ENCODE measurements around the gene GTF2H4.
"Not testable (repeated sequence)": the region's sequence is repeated elsewhere in the genome, so short reads cannot be mapped to it uniquely, and the experiment has no call there.

GTF2H4 gene

DNA sequence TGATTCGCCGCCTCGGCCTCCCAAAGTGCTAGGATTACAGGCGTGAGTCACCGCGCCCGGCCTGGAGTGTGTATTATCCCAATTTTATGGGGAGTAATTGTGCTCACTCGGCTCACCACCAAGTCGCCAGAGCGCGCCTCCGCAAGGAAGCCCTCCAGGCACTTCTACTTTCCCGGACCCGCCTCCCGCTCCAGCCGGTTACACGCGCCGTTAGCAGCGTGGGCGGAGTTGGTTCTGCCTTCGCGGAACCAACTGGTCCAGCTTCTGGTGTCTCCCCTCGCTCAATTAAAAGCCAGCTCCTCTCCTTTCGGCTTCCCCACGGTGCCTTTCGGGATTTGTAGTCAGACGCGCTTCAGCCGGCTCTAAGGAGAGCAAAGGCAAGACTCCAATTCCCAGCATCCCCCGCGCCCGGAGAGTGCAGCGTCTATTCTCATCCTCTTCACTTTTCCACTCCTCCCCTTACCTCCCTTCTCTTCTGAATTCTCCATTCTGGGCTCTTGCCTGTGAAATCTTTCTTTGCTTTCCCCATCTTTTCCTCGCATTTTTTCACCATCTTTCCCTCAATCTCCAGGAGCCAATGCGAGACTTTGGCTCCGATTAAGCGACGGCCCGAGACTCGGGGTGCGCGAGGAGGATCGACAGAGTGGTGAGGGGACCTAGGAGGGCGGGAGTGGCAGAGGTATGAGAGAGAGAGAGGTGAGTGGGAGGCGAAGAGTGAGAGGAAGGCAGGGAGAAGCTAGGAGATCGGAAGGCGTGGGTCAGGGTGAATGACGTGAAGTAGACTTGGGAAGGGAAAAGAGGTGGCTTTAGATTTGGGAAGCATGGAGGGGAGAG, at the start of gene GTF2H4:
GTF2H4 (plus strand) TSS at position 450 of the 834 bp plus-strand sequence.
- peak; percentile 99 for DNase-seq (ENCODE audit: low spot score)

GRCh38 chr6:30859726-30860125, 48.3 kb upstream of the GTF2H4 start:
- not testable (repeated sequence) for DNase-seq (ENCODE audit: low spot score)

- DNase-seq (ENCODE audit: low spot score) = no peak
These were observed 46.6 kb upstream of the GTF2H4 start for GRCh38 chr6:30861257-30862048.

DNA sequence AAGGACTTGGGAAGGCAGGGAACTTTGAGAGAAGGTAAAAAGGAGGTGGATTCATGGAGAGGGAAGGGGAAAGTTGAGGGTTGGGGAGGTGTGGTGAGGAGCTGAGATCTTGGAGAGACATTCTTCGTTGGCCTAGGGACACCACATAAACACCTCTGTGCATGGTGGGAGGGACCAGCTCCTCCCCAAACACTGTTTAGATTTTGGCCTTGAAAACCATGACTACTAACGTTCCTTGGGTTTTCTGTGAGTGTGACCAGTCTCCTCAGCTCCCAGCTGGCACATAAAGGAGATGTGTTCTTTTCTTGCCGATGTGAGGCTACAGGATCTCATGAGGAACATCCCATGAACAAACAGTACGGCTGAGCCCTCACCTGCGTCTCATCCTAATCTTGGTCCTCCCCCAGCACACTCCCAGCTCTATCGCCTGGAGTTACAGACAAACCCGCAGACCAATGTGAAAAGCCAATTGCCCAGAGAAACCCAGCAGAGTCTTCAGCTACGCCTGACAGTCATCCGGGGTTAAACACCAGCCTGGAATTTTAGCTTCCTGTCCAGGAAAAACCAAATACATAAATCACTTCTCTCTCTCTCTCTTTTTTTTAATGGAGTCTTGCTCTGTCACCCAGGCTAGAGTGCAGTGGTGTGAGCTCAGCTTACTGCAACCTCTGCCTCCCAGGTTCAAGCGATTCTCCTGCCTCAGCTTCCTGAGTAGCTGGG, 45.7 kb upstream of the GTF2H4 start:
- DNase-seq (ENCODE audit: low spot score) = no peak

- DNase-seq (ENCODE audit: low spot score) = no peak
These were observed 43.7 kb upstream of the GTF2H4 start for GRCh38 chr6:30864325-30864724.

DNA sequence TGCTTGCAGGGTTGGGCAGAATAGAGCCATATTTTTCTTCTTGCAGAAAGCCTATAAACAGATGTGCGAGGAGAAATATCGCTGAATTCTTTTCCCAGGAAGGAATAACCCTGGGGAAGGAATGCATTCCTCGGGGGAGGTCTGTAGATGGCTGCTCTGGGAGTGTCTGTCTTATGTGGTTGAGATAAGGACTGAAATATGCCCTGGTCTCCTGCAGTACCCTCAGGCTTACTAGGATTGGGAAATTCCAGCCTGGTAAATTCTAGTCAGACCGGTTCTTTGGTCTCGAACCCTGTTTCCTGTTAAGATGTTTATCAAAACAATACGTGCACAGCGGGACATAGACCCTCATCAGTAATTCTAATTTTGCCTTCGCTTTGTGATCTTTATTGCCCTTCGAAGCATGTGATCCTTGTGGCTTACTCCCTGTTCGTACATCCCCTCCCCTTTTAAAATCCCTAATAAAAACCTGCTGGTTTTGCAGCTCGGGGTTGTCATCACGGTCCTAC, 38.7 kb upstream of the GTF2H4 start:
- not testable (repeated sequence) for DNase-seq (ENCODE audit: low spot score)

GRCh38 chr6:30870546-30870945, 37.5 kb upstream of the GTF2H4 start:
- DNase-seq (ENCODE audit: low spot score) = no peak

- DNase-seq (ENCODE audit: low spot score) = no peak
These were observed 36.3 kb upstream of the GTF2H4 start for GRCh38 chr6:30871592-30872183.

DNA sequence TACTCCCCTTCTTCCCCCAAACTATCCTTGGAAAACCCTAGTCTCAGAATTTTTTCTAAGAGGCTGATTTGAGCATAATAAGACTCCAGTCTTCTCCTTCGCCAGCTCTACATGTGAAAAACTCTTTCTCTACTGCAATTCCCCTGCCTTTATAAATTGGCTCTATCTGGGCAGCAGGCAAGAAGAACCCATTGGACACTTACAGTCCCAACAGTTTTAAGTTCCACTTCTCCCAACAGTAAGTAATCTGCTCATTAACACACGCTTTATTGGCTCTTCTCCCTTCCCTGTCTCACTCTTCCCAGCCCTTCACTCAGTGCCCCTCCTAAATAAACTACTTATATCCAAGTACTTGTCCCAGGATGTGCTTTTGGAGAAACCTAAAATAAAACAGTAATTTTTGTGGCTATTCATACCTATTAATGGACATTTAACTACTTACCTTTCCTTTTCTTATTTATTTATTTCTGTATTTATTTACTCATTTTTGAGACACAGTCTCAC, 34.8 kb upstream of the GTF2H4 start:
- no peak for DNase-seq (ENCODE audit: low spot score)

DNA sequence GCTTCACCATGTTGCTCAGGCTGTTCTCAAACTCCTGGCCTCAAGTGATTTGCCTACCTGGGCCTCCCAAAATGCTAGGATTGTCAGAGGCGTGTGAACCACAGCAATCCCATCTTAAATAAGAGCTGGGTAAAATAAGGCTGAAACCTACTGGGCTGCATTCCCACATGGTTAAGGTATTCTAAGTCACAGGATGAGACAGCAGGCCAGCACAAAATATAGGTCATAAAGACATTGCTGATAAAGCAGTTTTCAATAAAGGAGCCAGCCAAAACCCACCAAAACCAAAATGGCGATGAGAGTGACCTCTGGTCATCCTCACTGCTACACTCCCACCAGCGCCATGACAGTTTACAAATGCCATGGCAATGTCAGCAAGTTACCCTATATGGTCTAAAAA, 34.2 kb upstream of the GTF2H4 start:
- not testable (repeated sequence) for DNase-seq (ENCODE audit: low spot score)

GRCh38 chr6:30875244-30876038, 32.6 kb upstream of the GTF2H4 start:
- DNase-seq (ENCODE audit: low spot score) = no peak

DNA sequence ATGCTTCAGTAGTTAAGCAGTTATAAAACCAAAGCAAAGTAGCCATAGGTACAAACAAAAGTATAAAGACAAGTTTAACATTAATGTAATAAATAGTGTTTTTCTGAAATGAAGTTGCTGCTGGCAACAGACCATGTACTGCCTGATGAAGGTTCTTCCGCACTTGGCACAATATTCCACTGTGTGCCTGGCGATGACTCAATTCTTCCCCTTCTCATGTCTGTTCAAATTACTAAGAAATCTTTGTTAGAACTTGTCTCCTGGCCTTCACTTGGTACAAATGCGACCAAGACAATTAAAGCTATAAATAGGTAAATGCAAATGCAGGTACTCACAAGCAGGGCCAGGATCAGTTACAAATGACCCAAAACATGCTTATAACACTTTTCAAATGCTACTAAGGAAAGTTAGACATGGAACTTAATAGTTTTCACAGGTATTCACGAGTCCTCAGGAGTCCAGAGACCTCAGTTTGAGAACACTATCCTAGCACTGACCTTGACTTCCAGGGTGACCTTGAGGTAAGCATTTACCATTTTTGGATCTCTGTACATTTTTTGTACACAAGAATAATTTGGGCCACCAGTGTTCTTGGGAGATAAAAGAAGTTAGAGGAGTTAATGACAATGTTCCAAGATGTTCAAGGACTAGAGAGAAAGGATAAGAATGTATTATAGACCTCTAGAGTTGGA, 31.8 kb upstream of the GTF2H4 start:
- no peak for DNase-seq (ENCODE audit: low spot score)

- peak; percentile 94 for DNase-seq (ENCODE audit: low spot score)
These were observed 30.4 kb upstream of the GTF2H4 start for GRCh38 chr6:30877419-30878262.

DNA sequence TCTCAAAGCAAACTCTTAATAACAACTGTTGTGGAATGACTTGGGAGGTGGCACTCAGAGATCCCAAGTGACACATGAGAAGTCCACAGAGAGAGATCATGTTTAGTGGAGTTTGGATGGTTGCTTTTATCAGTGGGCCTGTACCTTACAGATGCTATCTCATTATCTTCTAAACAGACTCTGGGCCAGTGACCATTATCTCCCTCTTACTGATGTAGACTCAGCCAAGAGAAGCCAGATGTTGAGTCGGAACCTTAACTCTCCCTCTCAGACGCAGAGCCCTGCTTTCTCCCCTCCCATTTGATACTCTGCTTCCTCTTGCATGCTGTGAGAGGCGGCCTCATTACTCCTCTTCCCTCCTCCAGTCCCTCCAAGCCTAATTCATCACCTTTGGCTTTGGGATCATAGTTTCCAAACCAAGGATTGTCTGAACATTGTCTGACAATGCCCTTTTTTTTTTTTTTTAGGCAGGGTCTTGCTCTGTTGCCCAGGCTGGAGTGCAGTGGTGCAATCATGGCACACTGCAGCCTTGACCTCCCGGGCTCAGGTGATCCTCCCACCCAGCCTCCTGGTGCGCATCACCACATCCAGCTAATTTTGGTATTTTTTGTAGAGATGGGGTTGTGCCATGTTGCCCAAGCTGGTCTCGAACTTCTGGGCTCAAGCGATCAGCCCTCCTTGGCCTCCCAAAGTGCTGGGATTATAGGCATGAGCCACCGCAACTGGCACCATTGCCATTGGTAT, 28.2 kb upstream of the GTF2H4 start:
- DNase-seq (ENCODE audit: low spot score) = no peak

- peak; percentile 61 for DNase-seq (ENCODE audit: low spot score)
These were observed 27.2 kb upstream of the GTF2H4 start for GRCh38 chr6:30880698-30881252.

GRCh38 chr6:30881392-30882203, 26.4 kb upstream of the GTF2H4 start:
- peak; percentile 54 for DNase-seq (ENCODE audit: low spot score)

GRCh38 chr6:30882204-30882758, 25.7 kb upstream of the GTF2H4 start:
- DNase-seq (ENCODE audit: low spot score) = no peak
